A673 (cell line): ENCODE results near the gene ACSL3.
"Not testable (repeated sequence)": the region's sequence is repeated elsewhere in the genome, so short reads cannot be mapped to it uniquely, and the experiment has no call there.

Experiments
- CTCF ChIP-seq: fragments of 300-800, 200-600 bp; sonication (generic); conservative IDR thresholded peaks from 2 replicates; pipeline ENCODE4 v1.5.1; 2017; ENCODE audit warnings: low read depth, mild to moderate bottlenecking, antibody characterized with exemption, low read length, moderate library complexity, mixed read lengths
- EZH2 ChIP-seq: fragments of 200-600 bp; sonication (generic); IDR thresholded peaks from 2 replicates; pipeline ENCODE4 v1.6.1; 2017; ENCODE audit warnings: borderline replicate concordance, low read depth, mild to moderate bottlenecking, mixed read lengths, antibody characterized with exemption, low read length; ENCODE audit not compliant: poor library complexity, severe bottlenecking

GRCh38 chr2:222845314-222845713 is 15.5 kb upstream of the ACSL3 start:
- TF ChIP-seq CTCF, EZH2: not testable (repeated sequence)
